ENCODE results near the gene NAA15. TPM values are rescaled to one million over a fixed set of nuclear protein-coding genes. Genes with fewer than 3 reads are reported as not detected.

Gene NAA15
- total RNA-seq, 4 donors from 2014 or later = 30.0 to 42.3 (median 33.2) TPM

DNA sequence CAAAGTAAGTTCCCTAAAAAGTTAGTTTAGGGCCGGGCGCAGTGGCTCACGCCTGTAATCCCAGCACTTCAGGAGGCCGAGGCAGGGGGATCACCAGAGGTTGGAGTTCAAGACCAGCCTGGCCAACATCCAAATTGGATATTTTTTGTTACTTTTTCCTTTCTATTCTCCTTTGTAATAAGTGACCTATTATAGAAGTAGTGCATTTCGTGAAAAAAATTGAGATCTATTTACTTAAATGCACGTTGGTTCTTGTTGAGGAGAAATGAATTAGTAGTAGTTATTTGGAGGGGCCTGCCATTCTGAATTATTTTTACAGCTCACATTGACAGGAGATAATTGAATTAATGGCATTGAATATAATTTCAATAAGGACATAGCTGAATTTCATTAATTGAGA lies 23.3 kb downstream of the NAA15 start:
- Histone ChIP-seq H3K27me3 (no peaks in the 10 kb centered on the region), H3K4me3 (no peak overlapping the region), H3K27ac (no peak overlapping the region), H3K36me3 (peaks cover 0 to 11% (median 0%) of the 10 kb centered on the region in 3 donors), H3K9me3 (peaks cover 0 to 3% (median 0%) of the 10 kb centered on the region in 4 donors), H3K4me1 (peaks cover 0 to 33% (median 13%) of the 10 kb centered on the region in 4 donors)
- WGBS, 2 donors = 41 to 48% methylated on average over 6 of the region's 6 CpGs
- no peak for DNase-seq (ENCODE audit: low spot score in 2 of 2)
- no peak for TF ChIP-seq POLR2A (IDR thresholded peaks at IDR 0.05)
- TF ChIP-seq, protein P1, sequence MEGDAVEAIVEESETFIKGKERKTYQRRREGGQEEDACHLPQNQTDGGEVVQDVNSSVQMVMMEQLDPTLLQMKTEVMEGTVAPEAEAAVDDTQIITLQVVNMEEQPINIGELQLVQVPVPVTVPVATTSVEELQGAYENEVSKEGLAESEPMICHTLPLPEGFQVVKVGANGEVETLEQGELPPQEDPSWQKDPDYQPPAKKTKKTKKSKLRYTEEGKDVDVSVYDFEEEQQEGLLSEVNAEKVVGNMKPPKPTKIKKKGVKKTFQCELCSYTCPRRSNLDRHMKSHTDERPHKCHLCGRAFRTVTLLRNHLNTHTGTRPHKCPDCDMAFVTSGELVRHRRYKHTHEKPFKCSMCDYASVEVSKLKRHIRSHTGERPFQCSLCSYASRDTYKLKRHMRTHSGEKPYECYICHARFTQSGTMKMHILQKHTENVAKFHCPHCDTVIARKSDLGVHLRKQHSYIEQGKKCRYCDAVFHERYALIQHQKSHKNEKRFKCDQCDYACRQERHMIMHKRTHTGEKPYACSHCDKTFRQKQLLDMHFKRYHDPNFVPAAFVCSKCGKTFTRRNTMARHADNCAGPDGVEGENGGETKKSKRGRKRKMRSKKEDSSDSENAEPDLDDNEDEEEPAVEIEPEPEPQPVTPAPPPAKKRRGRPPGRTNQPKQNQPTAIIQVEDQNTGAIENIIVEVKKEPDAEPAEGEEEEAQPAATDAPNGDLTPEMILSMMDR (IDR thresholded peaks at IDR 0.05) = no peak
- no peak for TF ChIP-seq EP300 (IDR thresholded peaks at IDR 0.05)

DNA sequence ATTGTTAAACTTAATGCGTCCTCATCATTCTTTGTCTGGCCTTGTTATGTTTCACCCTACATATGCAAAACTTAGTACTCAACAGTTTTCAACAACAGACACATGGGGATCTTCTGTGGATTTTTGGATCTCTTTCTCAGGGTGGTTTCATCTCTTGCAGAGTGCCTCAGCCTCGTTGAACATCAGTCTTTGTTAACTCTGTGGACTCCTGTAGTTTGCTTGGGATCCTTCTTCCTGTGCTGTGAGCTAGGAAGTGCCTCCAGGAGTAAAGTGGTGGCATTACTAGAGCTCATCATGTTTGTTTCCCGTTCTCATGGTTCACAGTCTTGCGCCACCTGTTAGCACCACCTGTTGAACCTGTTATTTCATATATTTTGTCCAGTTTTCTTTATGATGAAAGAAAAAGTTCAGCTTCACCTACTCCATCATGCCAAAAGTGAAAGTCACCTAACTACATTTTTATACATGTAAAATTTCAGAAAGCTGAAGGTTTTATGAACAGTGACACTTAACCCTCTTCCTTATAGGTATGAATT lies 28.4 kb downstream of the NAA15 start:
- Histone ChIP-seq H3K9me3 (peaks cover 0 to 3% (median 0%) of the 10 kb centered on the region in 4 donors), H3K36me3 (peaks cover 0 to 14% (median 0%) of the 10 kb centered on the region in 3 donors), H3K27me3 (no peaks in the 10 kb centered on the region), H3K4me3 (no peak overlapping the region), H3K27ac (no peak overlapping the region), H3K4me1 (peaks cover 0 to 18% (median 10%) of the 10 kb centered on the region in 4 donors)
- TF ChIP-seq EP300 (IDR thresholded peaks at IDR 0.05) (no peak), POLR2A (IDR thresholded peaks at IDR 0.05) (no peak)
- TF ChIP-seq, protein P1 (IDR thresholded peaks at IDR 0.05) = no peak
- DNase-seq (ENCODE audit: low spot score in 2 of 2) = no peak
- WGBS, 2 donors = 78 to 82% methylated on average over 4 of the region's 4 CpGs

- H3K36me3 ChIP-seq = peaks cover 0 to 19% (median 0%) of the 10 kb centered on the region in 3 donors
- H3K27me3 ChIP-seq = no peaks in the 10 kb centered on the region
- TF ChIP-seq, protein P1 (IDR thresholded peaks at IDR 0.05) = no peak
- H3K4me1 ChIP-seq = peaks cover 0 to 14% (median 6%) of the 10 kb centered on the region in 4 donors
- DNase-seq (ENCODE audit: low spot score in 2 of 2) = no peak
- H3K4me3 ChIP-seq = no peak overlapping the region
- peaks cover 0 to 3% (median 0%) of the 10 kb centered on the region in 4 donors for H3K9me3 ChIP-seq
- H3K27ac ChIP-seq = no peak overlapping the region
- WGBS, 2 donors = 54 to 62% methylated on average over 3 of the region's 3 CpGs
Observed at GRCh38 chr4:139330283-139330682, 29.0 kb downstream of the NAA15 start.

DNA sequence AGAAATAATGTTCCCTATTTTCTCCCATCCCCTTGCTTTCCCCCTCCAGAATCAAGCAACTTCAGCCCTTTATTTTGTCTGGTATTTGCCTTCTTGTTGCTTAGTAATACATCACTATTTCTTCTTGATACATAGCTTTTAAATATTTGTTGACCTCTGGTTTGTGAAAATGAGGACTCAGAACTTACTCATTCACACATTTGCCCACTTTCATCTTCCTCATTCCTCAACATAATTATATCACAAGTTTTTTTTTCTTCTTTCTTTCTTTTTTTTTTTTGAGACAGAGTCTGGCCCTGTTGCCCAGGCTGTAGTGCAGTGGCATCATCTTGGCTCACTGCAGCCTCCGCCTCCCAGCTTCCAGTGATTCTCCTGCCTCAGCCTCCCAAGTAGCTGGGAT lies 29.9 kb downstream of the NAA15 start:
- DNase-seq (ENCODE audit: low spot score in 2 of 2) = no peak
- TF ChIP-seq POLR2A (IDR thresholded peaks at IDR 0.05) = no peak
- TF ChIP-seq, protein P1 (IDR thresholded peaks at IDR 0.05) = no peak
- no peak for TF ChIP-seq EP300 (IDR thresholded peaks at IDR 0.05)
- 90 to 96% methylated on average over 1 of the region's 1 CpG for WGBS, 2 donors
- H3K36me3 ChIP-seq = peaks cover 0 to 27% (median 0%) of the 10 kb centered on the region in 3 donors
- H3K4me1 ChIP-seq = peaks cover 0 to 14% (median 3%) of the 10 kb centered on the region in 4 donors
- H3K9me3 ChIP-seq = peaks cover 0 to 3% (median 0%) of the 10 kb centered on the region in 4 donors
- no peak overlapping the region for H3K27ac ChIP-seq
- no peaks in the 10 kb centered on the region for H3K27me3 ChIP-seq
- H3K4me3 ChIP-seq = no peak overlapping the region

- H3K4me1 ChIP-seq = peaks cover 0 to 18% (median 3%) of the 10 kb centered on the region in 4 donors
- TF ChIP-seq, protein P1 (IDR thresholded peaks at IDR 0.05) = no peak
- TF ChIP-seq EP300 (IDR thresholded peaks at IDR 0.05) (no peak), POLR2A (IDR thresholded peaks at IDR 0.05) (no peak)
- peaks cover 0 to 3% (median 0%) of the 10 kb centered on the region in 4 donors for H3K9me3 ChIP-seq
- no peak overlapping the region for H3K4me3 ChIP-seq
- no peak for DNase-seq (ENCODE audit: low spot score in 2 of 2)
- H3K36me3 ChIP-seq = peaks cover 0 to 32% (median 0%) of the 10 kb centered on the region in 3 donors
- H3K27ac ChIP-seq = no peak overlapping the region
- WGBS, 2 donors = 90 to 96% methylated on average over 2 of the region's 2 CpGs
- H3K27me3 ChIP-seq = no peaks in the 10 kb centered on the region
Observed at GRCh38 chr4:139333046-139333445, 31.7 kb downstream of the NAA15 start.

Data from tibial nerve (tissue), 4 donors.